Measurements from ENCODE around the gene SLC17A1. TPM values are rescaled to one million over a fixed set of nuclear protein-coding genes. Genes with fewer than 3 reads are reported as not detected.

SLC17A1 gene
- total and polyA plus RNA-seq, 3 donors from 2014 or later = 0.99 to 3.9 (median 1.0) TPM

GRCh38 chr6:25833136-25833535, 1.3 kb upstream of the SLC17A1 start:
- DNase-seq = no peak
- H3K27me3 ChIP-seq = no peaks in the 10 kb centered on the region
- H3K9me3 ChIP-seq = no peaks in the 10 kb centered on the region
- H3K4me1 ChIP-seq = no peaks in the 10 kb centered on the region
- no peak overlapping the region for H3K4me3 ChIP-seq
- TF ChIP-seq POLR2A (IDR thresholded peaks at IDR 0.05) (no peak), CTCF (IDR thresholded peaks at IDR 0.05) (no peak)
- intact Hi-C loops (cut with DNase I; ENCODE audit: low total_unique reads) = no loop called here
- H3K36me3 ChIP-seq (ENCODE audit: low read depth, missing control alignments) = no peaks in the 10 kb centered on the region
- H3K27ac ChIP-seq = no peak overlapping the region

- intact Hi-C loops (cut with DNase I; ENCODE audit: low total_unique reads) = no loop called here
- Histone ChIP-seq H3K27me3 (no peaks in the 10 kb centered on the region), H3K4me3 (no peak overlapping the region), H3K36me3 (ENCODE audit: low read depth, missing control alignments) (no peaks in the 10 kb centered on the region), H3K27ac (no peak overlapping the region), H3K9me3 (no peaks in the 10 kb centered on the region), H3K4me1 (no peaks in the 10 kb centered on the region)
- TF ChIP-seq CTCF (IDR thresholded peaks at IDR 0.05) = no peak
- no peak for TF ChIP-seq POLR2A (IDR thresholded peaks at IDR 0.05)
- DNase-seq = no peak
- WGBS, 2 donors = 63 to 79% methylated on average over 3 of the region's 3 CpGs
These were observed 818 bp upstream of the SLC17A1 start for GRCh38 chr6:25832670-25833069.

- Histone ChIP-seq H3K27me3 (no peaks in the 10 kb centered on the region), H3K4me3 (no peak overlapping the region), H3K9me3 (no peaks in the 10 kb centered on the region), H3K36me3 (ENCODE audit: low read depth, missing control alignments) (no peaks in the 10 kb centered on the region), H3K4me1 (no peaks in the 10 kb centered on the region), H3K27ac (no peak overlapping the region)
- DNase-seq = no peak
- TF ChIP-seq CTCF (IDR thresholded peaks at IDR 0.05) (no peak), POLR2A (IDR thresholded peaks at IDR 0.05) (no peak)
- intact Hi-C loops (cut with DNase I; ENCODE audit: low total_unique reads) = no loop called here
These were observed 433 bp upstream of the SLC17A1 start for GRCh38 chr6:25832307-25832662.

GRCh38 chr6:25830458-25830857, 1.4 kb downstream of the SLC17A1 start:
- Histone ChIP-seq H3K9me3 (no peaks in the 10 kb centered on the region), H3K4me1 (no peaks in the 10 kb centered on the region), H3K36me3 (ENCODE audit: low read depth, missing control alignments) (no peaks in the 10 kb centered on the region), H3K4me3 (no peak overlapping the region), H3K27me3 (no peaks in the 10 kb centered on the region), H3K27ac (no peak overlapping the region)
- TF ChIP-seq POLR2A (IDR thresholded peaks at IDR 0.05) (no peak), CTCF (IDR thresholded peaks at IDR 0.05) (no peak)
- intact Hi-C loops (cut with DNase I; ENCODE audit: low total_unique reads) = no loop called here
- no peak for DNase-seq
- 83 to 85% methylated on average over 4 of the region's 4 CpGs for WGBS, 2 donors

GRCh38 chr6:25829375-25829774, 2.5 kb downstream of the SLC17A1 start:
- WGBS, 2 donors = 88% methylated on average over 1 of the region's 1 CpG
- Histone ChIP-seq H3K4me1 (no peaks in the 10 kb centered on the region), H3K4me3 (no peak overlapping the region), H3K9me3 (no peaks in the 10 kb centered on the region), H3K27ac (no peak overlapping the region), H3K27me3 (no peaks in the 10 kb centered on the region), H3K36me3 (ENCODE audit: low read depth, missing control alignments) (no peaks in the 10 kb centered on the region)
- intact Hi-C loops (cut with DNase I; ENCODE audit: low total_unique reads) = no loop called here
- TF ChIP-seq POLR2A (IDR thresholded peaks at IDR 0.05) (no peak), CTCF (IDR thresholded peaks at IDR 0.05) (no peak)
- DNase-seq = no peak

All from testis (tissue), 3 donors.